ENCODE measurements around the gene EOLA1. TPM values are rescaled to one million over a fixed set of nuclear protein-coding genes. Genes with fewer than 3 reads are reported as not detected.
"Not testable (repeated sequence)": the region's sequence is repeated elsewhere in the genome, so short reads cannot be mapped to it uniquely, and the experiment has no call there.

The EOLA1 gene
- total RNA-seq, 1 donor from 2014 or later = 5.6 TPM

- no peaks in the 10 kb centered on the region for H3K9me3 ChIP-seq
- H3K4me3 ChIP-seq = no peak overlapping the region
- DNase-seq (ENCODE audit: low spot score in 2 of 2) = no peak
- H3K36me3 ChIP-seq = no peaks in the 10 kb centered on the region
- intact Hi-C loops (cut with DNase I) = no loop called here
- H3K27ac ChIP-seq = no peak overlapping the region
- H3K27me3 ChIP-seq = no peaks in the 10 kb centered on the region
- TF ChIP-seq CTCF (IDR thresholded peaks at IDR 0.05) = peak; percentile 33 to 53 (median 44)
- no peaks in the 10 kb centered on the region for H3K4me1 ChIP-seq
Measured at GRCh38 chrX:149527705-149528104, 13.1 kb upstream of the EOLA1 start.

DNA sequence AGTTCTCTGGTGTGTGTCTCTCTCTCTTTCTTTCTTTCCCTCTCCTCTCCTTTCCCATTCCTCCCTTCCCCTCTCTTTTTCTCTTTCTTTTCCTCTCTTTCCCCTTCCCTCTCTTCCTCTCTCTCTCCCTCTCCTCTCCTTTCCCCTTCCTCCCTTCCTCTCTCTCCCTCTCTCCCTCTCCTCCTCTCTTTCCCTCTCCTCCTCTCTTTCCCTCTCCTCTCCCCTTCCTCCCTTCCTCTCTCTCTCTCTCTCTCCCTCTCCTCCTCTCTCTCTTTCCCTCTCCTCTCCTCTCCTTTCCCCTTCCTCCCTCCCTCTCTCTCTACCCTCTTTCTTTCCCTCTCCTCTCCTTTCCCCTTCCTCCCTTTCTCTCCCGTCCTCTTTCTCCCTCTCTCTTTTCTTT lies 12.4 kb upstream of the EOLA1 start:
- no peak overlapping the region for H3K27ac ChIP-seq
- H3K4me3 ChIP-seq = no peak overlapping the region
- H3K4me1 ChIP-seq = no peaks in the 10 kb centered on the region
- intact Hi-C loops (cut with DNase I) = no loop called here
- no peak for DNase-seq (ENCODE audit: low spot score in 2 of 2)
- no peaks in the 10 kb centered on the region for H3K36me3 ChIP-seq
- H3K27me3 ChIP-seq = no peaks in the 10 kb centered on the region
- TF ChIP-seq CTCF (IDR thresholded peaks at IDR 0.05) = no peak
- no peaks in the 10 kb centered on the region for H3K9me3 ChIP-seq

DNA sequence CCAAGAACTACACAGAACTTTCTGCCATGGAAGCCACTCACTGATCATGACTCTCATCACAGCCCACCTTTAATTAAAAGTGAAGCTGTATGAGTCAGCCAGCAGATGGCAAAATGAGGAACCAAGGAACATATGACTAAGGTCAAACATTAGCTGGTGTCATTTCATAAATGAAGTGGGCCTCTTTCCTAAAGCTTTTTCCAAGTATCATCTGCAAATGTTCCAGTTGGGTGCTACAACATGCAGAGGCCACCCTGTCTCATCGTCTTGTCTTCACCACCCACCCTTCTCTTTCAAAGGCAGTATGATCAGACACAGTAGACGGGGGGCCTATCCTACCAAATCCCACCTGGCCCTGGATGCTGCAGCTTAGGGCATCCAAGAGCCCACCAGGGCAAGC lies 9.2 kb upstream of the EOLA1 start:
- Histone ChIP-seq H3K27ac (no peak overlapping the region), H3K4me1 (no peaks in the 10 kb centered on the region), H3K4me3 (no peak overlapping the region), H3K27me3 (no peaks in the 10 kb centered on the region), H3K9me3 (no peaks in the 10 kb centered on the region), H3K36me3 (no peaks in the 10 kb centered on the region)
- DNase-seq (ENCODE audit: low spot score in 2 of 2) = no peak
- no peak for TF ChIP-seq CTCF (IDR thresholded peaks at IDR 0.05)
- intact Hi-C loops (cut with DNase I) = no loop called here

DNA sequence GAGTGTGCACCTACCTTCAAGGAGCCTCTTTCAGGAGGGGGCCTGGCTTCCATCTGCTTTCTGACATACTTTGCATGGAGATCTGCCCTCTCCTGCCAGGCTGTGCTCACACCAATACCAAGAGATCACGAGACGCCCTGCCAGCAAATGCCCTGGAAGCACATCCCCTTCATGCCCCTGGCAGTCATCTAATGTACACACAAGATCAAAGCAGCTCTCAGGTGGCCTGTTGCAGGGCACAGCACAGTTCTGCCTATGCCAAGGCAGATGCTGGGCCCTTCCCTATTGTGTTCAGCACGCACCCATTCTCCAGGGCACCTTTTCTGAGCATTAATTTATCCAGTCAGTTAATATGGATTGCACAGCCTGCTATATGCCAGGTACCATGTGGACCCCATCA lies 7.9 kb upstream of the EOLA1 start:
- DNase-seq (ENCODE audit: low spot score in 2 of 2); intact Hi-C loops (cut with DNase I); H3K27me3 ChIP-seq; H3K27ac ChIP-seq; H3K36me3 ChIP-seq; H3K4me1 ChIP-seq; H3K9me3 ChIP-seq; H3K4me3 ChIP-seq: not testable (repeated sequence)

GRCh38 chrX:149533999-149534398 lies 6.8 kb upstream of the EOLA1 start:
- intact Hi-C loops (cut with DNase I); H3K9me3 ChIP-seq; H3K4me1 ChIP-seq; H3K27me3 ChIP-seq; H3K36me3 ChIP-seq; H3K4me3 ChIP-seq; DNase-seq (ENCODE audit: low spot score in 2 of 2); H3K27ac ChIP-seq: not testable (repeated sequence)

GRCh38 chrX:149534926-149535602 lies 5.7 kb upstream of the EOLA1 start:
- H3K27me3 ChIP-seq; H3K4me3 ChIP-seq; H3K36me3 ChIP-seq; intact Hi-C loops (cut with DNase I); H3K4me1 ChIP-seq; H3K9me3 ChIP-seq; DNase-seq (ENCODE audit: low spot score in 2 of 2); H3K27ac ChIP-seq: not testable (repeated sequence)

- H3K9me3 ChIP-seq; intact Hi-C loops (cut with DNase I); H3K4me1 ChIP-seq; DNase-seq (ENCODE audit: low spot score in 2 of 2); H3K36me3 ChIP-seq; H3K27ac ChIP-seq; H3K4me3 ChIP-seq; H3K27me3 ChIP-seq: not testable (repeated sequence)
Measured at GRCh38 chrX:149537474-149537873, 3.3 kb upstream of the EOLA1 start.

Measured in ascending aorta (tissue), 2 donors.